IMR-90 (cell line): ENCODE measurements around the gene AMACR. TPM values are rescaled to one million over a fixed set of nuclear protein-coding genes. Genes with fewer than 3 reads are reported as not detected.
A peak's percentile ranks its signal among the peaks of the same experiment; 100 is the strongest.

Experiments used
- ATAC-seq: fragments of 200-7000 bp; cut with Tn5 transposase; 2 replicates; pipeline ENCODE4 v1.9.1; 2020; ENCODE audit warnings: low read depth, mild to moderate bottlenecking, moderate library complexity
- BruUV-seq: library from RNA; stranded (reverse); fragments of 400-500 nt; replicated peaks from 2 replicates; lab custom pipeline; 2021; lab: Mats Ljungman, UMichigan
- CTCF ChIA-PET: fragments of 300-600 bp; formaldehyde crosslinking; extraction: SDS; loops from one replicate; lab custom pipeline; 2021; ENCODE audit warnings: antibody characterized with exemption; lab: Yijun Ruan, JAX
- POLR2A ChIA-PET: fragments of 300-600 bp; sonication (Branson Sonifier 250); formaldehyde crosslinking; loops from one replicate; lab custom pipeline; 2022; ENCODE audit warnings: antibody characterized with exemption; ENCODE audit not compliant: unreplicated experiment; lab: Charles Lee
- DNase-seq: peaks from one replicate; pipeline ENCODE4 v3.0.0; 2013
- H2AFZ ChIP-seq: replicated peaks from 2 replicates; pipeline ENCODE3; 2013; ENCODE audit warnings: low read length, mild to moderate bottlenecking; ENCODE audit not compliant: poor library complexity
- H2AK5ac ChIP-seq: 2 replicates; pipeline ENCODE4 v1.6.1; 2013; ENCODE audit warnings: low read depth, low read length, inconsistent platforms
- H2AK9ac ChIP-seq: replicated peaks from 2 replicates; pipeline ENCODE3; 2013; ENCODE audit warnings: mild to moderate bottlenecking, low read depth, low read length, moderate library complexity; ENCODE audit not compliant: poor library complexity
- H2BK120ac ChIP-seq: 2 replicates; pipeline ENCODE4 v1.6.1; 2013; ENCODE audit warnings: low read depth, low read length, inconsistent platforms
- H2BK15ac ChIP-seq: 3 replicates; pipeline ENCODE4 v1.6.1; 2013; ENCODE audit warnings: low read depth, low read length, inconsistent platforms
- H2BK20ac ChIP-seq: 2 replicates; pipeline ENCODE4 v1.6.1; 2013; ENCODE audit warnings: low read depth, mild to moderate bottlenecking, inconsistent platforms, low read length, moderate library complexity
- H2BK5ac ChIP-seq: 2 replicates; pipeline ENCODE4 v1.6.1; 2013; ENCODE audit warnings: mild to moderate bottlenecking, low read depth, low read length, inconsistent platforms; ENCODE audit not compliant: poor library complexity, severe bottlenecking
- H3K14ac ChIP-seq: replicated peaks from 2 replicates; pipeline ENCODE4 v1.6.1; 2013; ENCODE audit warnings: low read depth, low read length, inconsistent platforms
- H3K18ac ChIP-seq: 2 replicates; pipeline ENCODE4 v1.6.1; 2013; ENCODE audit warnings: low read depth, low read length, control low read depth
- H3K23ac ChIP-seq: 2 replicates; pipeline ENCODE4 v1.6.1; 2013; ENCODE audit warnings: low read depth, low read length, inconsistent platforms
- H3K27ac ChIP-seq: 2 replicates; pipeline ENCODE4 v1.5.1; 2013; ENCODE audit warnings: mild to moderate bottlenecking, control low read depth, low read length; ENCODE audit not compliant: insufficient read depth
- H3K27me3 ChIP-seq: 2 replicates; pipeline ENCODE4 v1.6.1; 2013; ENCODE audit warnings: low read length; ENCODE audit not compliant: control insufficient read depth, insufficient read depth
- H3K36me3 ChIP-seq: 2 replicates; pipeline ENCODE4 v1.6.1; 2013; ENCODE audit warnings: low read length, mixed read lengths; ENCODE audit not compliant: control insufficient read depth, insufficient read depth
- H3K4ac ChIP-seq: 2 replicates; pipeline ENCODE4 v1.6.1; 2013; ENCODE audit warnings: low read depth, low read length, inconsistent platforms
- H3K4me1 ChIP-seq: 2 replicates; pipeline ENCODE4 v1.6.1; 2013; ENCODE audit warnings: low read length, mixed read lengths; ENCODE audit not compliant: control insufficient read depth, insufficient read depth
- H3K4me2 ChIP-seq: 2 replicates; pipeline ENCODE4 v1.6.1; 2013; ENCODE audit warnings: low read depth, mild to moderate bottlenecking, control low read depth, low read length, moderate library complexity
- H3K4me3 ChIP-seq: 2 replicates; pipeline ENCODE4 v1.5.1; 2013; ENCODE audit warnings: low read depth, mild to moderate bottlenecking, control low read depth, low read length, moderate library complexity; ENCODE audit not compliant: insufficient read depth
- H3K56ac ChIP-seq: 2 replicates; pipeline ENCODE4 v1.6.1; 2013; ENCODE audit warnings: low read length, inconsistent platforms; ENCODE audit not compliant: insufficient read depth; ENCODE audit errors: extremely low read depth
- H3K79me1 ChIP-seq, 2 experiments: 2 replicates each; pipeline ENCODE4 v1.6.1; 2013; ENCODE audit warnings: low read length in 2 of 2, inconsistent platforms in 1 of 2, low read depth in 1 of 2
- H3K9ac ChIP-seq: 2 replicates; pipeline ENCODE4 v1.6.1; 2013; ENCODE audit warnings: low read depth, low read length, control low read depth
- H3K9me1 ChIP-seq: 2 replicates; pipeline ENCODE4 v1.6.1; 2013; ENCODE audit warnings: low read length, inconsistent platforms; ENCODE audit not compliant: insufficient read depth
- H3K9me3 ChIP-seq: 2 replicates; pipeline ENCODE4 v1.6.1; 2013; ENCODE audit warnings: low read length; ENCODE audit not compliant: control insufficient read depth, insufficient read depth
- H4K20me1 ChIP-seq: 2 replicates; pipeline ENCODE4 v1.6.1; 2013; ENCODE audit warnings: low read length, inconsistent platforms; ENCODE audit not compliant: insufficient read depth
- H4K5ac ChIP-seq: 2 replicates; pipeline ENCODE4 v1.6.1; 2013; ENCODE audit warnings: mild to moderate bottlenecking, low read depth, low read length, control low read depth
- H4K8ac ChIP-seq, 2 experiments: 2 replicates each; pipeline ENCODE4 v1.6.1; 2013; ENCODE audit warnings: low read depth in 2 of 2, low read length in 2 of 2, control low read depth in 1 of 2, inconsistent platforms in 1 of 2
- H4K91ac ChIP-seq: 2 replicates; pipeline ENCODE4 v1.6.1; 2013; ENCODE audit warnings: low read depth, low read length, inconsistent platforms; ENCODE audit not compliant: insufficient read depth
- BHLHE40 ChIP-seq: fragments of 150-350 bp; IDR thresholded peaks from 2 replicates; pipeline ENCODE4 v1.6.1; 2016; ENCODE audit warnings: mild to moderate bottlenecking, low read depth, low read length
- CEBPB ChIP-seq: IDR thresholded peaks from 2 replicates; pipeline ENCODE4 v1.6.1; 2012; ENCODE audit warnings: low read depth, low read length, improper control_type of control experiment
- CHD1 ChIP-seq: IDR thresholded peaks from 2 replicates; pipeline ENCODE4 v1.6.1; 2012; ENCODE audit warnings: low read depth, low read length, improper control_type of control experiment
- ELK1 ChIP-seq: fragments of 150-350 bp; IDR thresholded peaks from 2 replicates; pipeline ENCODE4 v1.6.1; 2016; ENCODE audit warnings: low read depth, mild to moderate bottlenecking, low read length, moderate library complexity, borderline replicate concordance
- FOS ChIP-seq: fragments of 150-350 bp; IDR thresholded peaks from 2 replicates; pipeline ENCODE4 v1.6.1; 2016; ENCODE audit warnings: low read depth, low read length
- MAFK ChIP-seq: IDR thresholded peaks from 2 replicates; pipeline ENCODE4 v1.6.1; 2012; ENCODE audit warnings: low read depth, low read length, improper control_type of control experiment
- MAZ ChIP-seq: IDR thresholded peaks from 2 replicates; pipeline ENCODE4 v1.6.1; 2012; ENCODE audit warnings: low read depth, mild to moderate bottlenecking, low read length, improper control_type of control experiment, moderate library complexity, borderline replicate concordance
- MXI1 ChIP-seq: IDR thresholded peaks from 2 replicates; pipeline ENCODE4 v1.6.1; 2012; ENCODE audit warnings: low read depth, mild to moderate bottlenecking, low read length, moderate library complexity, borderline replicate concordance
- NFE2L2 ChIP-seq: fragments of 150-350 bp; IDR thresholded peaks from 2 replicates; pipeline ENCODE4 v1.6.1; 2016; ENCODE audit warnings: low read depth, mild to moderate bottlenecking, low read length
- POLR2A ChIP-seq: IDR thresholded peaks from 2 replicates; pipeline ENCODE4 v1.6.1; 2012; ENCODE audit warnings: mild to moderate bottlenecking, low read depth, low read length
- RAD21 ChIP-seq: IDR thresholded peaks from 2 replicates; pipeline ENCODE4 v1.6.1; 2012; ENCODE audit warnings: low read length, improper control_type of control experiment
- RCOR1 ChIP-seq: IDR thresholded peaks from 2 replicates; pipeline ENCODE4 v1.6.1; 2012; ENCODE audit warnings: mild to moderate bottlenecking, low read length, improper control_type of control experiment; ENCODE audit not compliant: insufficient replicate concordance
- RFX5 ChIP-seq: IDR thresholded peaks from 2 replicates; pipeline ENCODE4 v1.8.0; 2012; ENCODE audit warnings: low read depth, mild to moderate bottlenecking, low read length, moderate library complexity
- SMC3 ChIP-seq: fragments of 150-350 bp; IDR thresholded peaks from 2 replicates; pipeline ENCODE4 v1.6.1; 2016; ENCODE audit warnings: low read depth, mild to moderate bottlenecking, antibody characterized with exemption, low read length, moderate library complexity
- USF2 ChIP-seq: fragments of 150-350 bp; IDR thresholded peaks from 2 replicates; pipeline ENCODE4 v1.6.1; 2017; ENCODE audit warnings: mild to moderate bottlenecking, antibody characterized with exemption, low read length, low read depth
- whole genome bisulfite sequencing, 2 experiments: methylation state at CpG; one replicate each; pipeline versions ENCODE4 v1.1.5 to v1.1.7; 2013; ENCODE audit warnings: missing lambda C conversion rate in 2 of 2; ENCODE audit not compliant: insufficient read length in 1 of 2; ENCODE audit errors: extremely low coverage in 2 of 2; 5-methylcytosine and 5-hydroxymethylcytosine counted together
- dilution Hi-C: fragments of 300-500 bp; cut with HindIII; formaldehyde crosslinking; loops from one replicate; pipeline ENCODE4 v1.14.3; 2018; ENCODE audit warnings: low sequenced_read_pairs; ENCODE audit not compliant: unreplicated experiment
- in situ Hi-C: fragments of 300-500 bp; cut with MboI; formaldehyde crosslinking; loops from 3 replicates; pipeline ENCODE4 v1.14.3; 2019; ENCODE audit warnings: low sequenced_read_pairs, inconsistent platforms, mixed read lengths
- intact Hi-C: fragments of 100-400 bp; cut with micrococcal nuclease; formaldehyde crosslinking; loops from 2 replicates; pipeline ENCODE4 v1.10.0; 2022
- polyA plus RNA-seq, 3 experiments: library from polyadenylated mRNA; depleted of rRNA; stranded (reverse); fragments of >200 nt; gene quantifications; 2 replicates each; pipeline ENCODE4 v1.2.3, GENCODE V29; 2012; ENCODE audit warnings: low replicate concordance in 1 of 3
- total RNA-seq: library from RNA; depleted of rRNA; stranded (reverse); fragments of >200 nt; gene quantifications from 2 replicates; pipeline ENCODE4 v1.2.3, GENCODE V29; 2012
- TF ChIP-seq, protein P1 (sequence below): conservative IDR thresholded peaks from 2 replicates; pipeline ENCODE4 v1.5.1; 2012; ENCODE audit warnings: mild to moderate bottlenecking, low read depth, low read length, improper control_type of control experiment

AMACR gene
- total and polyA plus RNA-seq, 2 of the 4 experiments (the other 2 are of a cell fraction): 8.2 to 12.9 TPM

DNA sequence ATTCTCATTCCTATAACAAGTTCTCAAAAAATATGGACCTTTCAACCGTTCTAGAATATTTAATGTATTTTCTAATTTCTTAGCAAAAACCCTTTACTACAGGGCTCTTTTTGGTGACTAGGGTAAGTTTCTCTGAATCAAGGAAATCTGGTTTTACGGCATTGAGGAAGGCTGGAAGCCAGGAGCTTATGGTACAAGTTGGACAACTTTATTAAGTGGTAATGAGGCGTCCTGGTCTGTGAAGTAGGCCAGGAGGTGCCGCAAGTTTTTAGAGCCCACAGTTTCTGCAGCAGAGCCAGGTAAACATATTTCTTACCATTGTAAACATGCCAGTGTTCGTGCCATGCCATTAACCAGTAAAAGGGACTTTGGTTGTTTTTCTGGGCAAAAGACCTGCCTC lies 49.7 kb upstream of the AMACR start:
- Histone ChIP-seq H2BK15ac (no peak overlapping the region), H3K4me1 (peaks cover 5% of the 10 kb centered on the region), H3K79me1 (no peaks in the 10 kb centered on the region), H3K4me2 (no peak overlapping the region), H2AFZ (no peak overlapping the region), H3K14ac (no peak overlapping the region), H2BK20ac (no peak overlapping the region), H3K27me3 (no peaks in the 10 kb centered on the region), H3K56ac (no peak overlapping the region), H2BK120ac (no peak overlapping the region), H3K18ac (no peak overlapping the region), H3K9ac (no peak overlapping the region), H3K23ac (no peak overlapping the region), H4K8ac (no peak overlapping the region), H3K9me3 (0 out of 2 replicates have a peak, but pooled peaks cover 2% of the 10 kb centered on the region), H4K91ac (no peak overlapping the region), H4K20me1 (no peaks in the 10 kb centered on the region), H3K36me3 (no peaks in the 10 kb centered on the region), H3K9me1 (peaks cover 4% of the 10 kb centered on the region; the same call in 1 of the 2 replicates), H2AK9ac (peak overlapping the region; percentile 47), H2AK5ac (no peak overlapping the region), H3K27ac (no peak overlapping the region), H2BK5ac (no peak overlapping the region), H3K4me3 (no peak overlapping the region), H4K5ac (no peak overlapping the region), H3K4ac (no peak overlapping the region)
- POLR2A ChIA-PET: no interaction called here
- CTCF ChIA-PET: no interaction called here
- dilution Hi-C loops: no loop called here
- no peak for TF ChIP-seq RCOR1
- no peak for TF ChIP-seq RFX5
- TF ChIP-seq BHLHE40: no peak
- TF ChIP-seq ELK1: no peak
- TF ChIP-seq FOS: no peak
- no peak for TF ChIP-seq USF2
- TF ChIP-seq, protein P1, sequence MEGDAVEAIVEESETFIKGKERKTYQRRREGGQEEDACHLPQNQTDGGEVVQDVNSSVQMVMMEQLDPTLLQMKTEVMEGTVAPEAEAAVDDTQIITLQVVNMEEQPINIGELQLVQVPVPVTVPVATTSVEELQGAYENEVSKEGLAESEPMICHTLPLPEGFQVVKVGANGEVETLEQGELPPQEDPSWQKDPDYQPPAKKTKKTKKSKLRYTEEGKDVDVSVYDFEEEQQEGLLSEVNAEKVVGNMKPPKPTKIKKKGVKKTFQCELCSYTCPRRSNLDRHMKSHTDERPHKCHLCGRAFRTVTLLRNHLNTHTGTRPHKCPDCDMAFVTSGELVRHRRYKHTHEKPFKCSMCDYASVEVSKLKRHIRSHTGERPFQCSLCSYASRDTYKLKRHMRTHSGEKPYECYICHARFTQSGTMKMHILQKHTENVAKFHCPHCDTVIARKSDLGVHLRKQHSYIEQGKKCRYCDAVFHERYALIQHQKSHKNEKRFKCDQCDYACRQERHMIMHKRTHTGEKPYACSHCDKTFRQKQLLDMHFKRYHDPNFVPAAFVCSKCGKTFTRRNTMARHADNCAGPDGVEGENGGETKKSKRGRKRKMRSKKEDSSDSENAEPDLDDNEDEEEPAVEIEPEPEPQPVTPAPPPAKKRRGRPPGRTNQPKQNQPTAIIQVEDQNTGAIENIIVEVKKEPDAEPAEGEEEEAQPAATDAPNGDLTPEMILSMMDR: no peak
- no peak for TF ChIP-seq MXI1
- TF ChIP-seq POLR2A: no peak
- no peak for TF ChIP-seq RAD21
- TF ChIP-seq MAZ: no peak
- no peak for TF ChIP-seq CEBPB
- no peak for TF ChIP-seq MAFK
- TF ChIP-seq CHD1: no peak
- TF ChIP-seq SMC3: no peak
- no peak for TF ChIP-seq NFE2L2
- in situ Hi-C loops: no loop called here
- BruUV-seq: no TSS peak
- no CpG with 5 or more reads among the region's 5 CpGs for WGBS, 2 experiments
- DNase-seq (no peak), ATAC-seq (no peak)
- intact Hi-C loops: no loop called here
